ENCODE data around the gene TRIM63. TPM values are rescaled to one million over a fixed set of nuclear protein-coding genes. Genes with fewer than 3 reads are reported as not detected.

The TRIM63 gene
- polyA plus RNA-seq, 1 experiment, result not detected

GRCh38 chr1:26066857-26067256 is 573 bp downstream of the TRIM63 start:
- DNase-seq (ENCODE audit: low read depth, low spot score), result no peak
- CTCF ChIA-PET, result interaction anchor here (1.6 kb wide), 1 partner anchor 350 kb away, joined by 4 read pairs; no protein-coding TSS in a partner anchor
- POLR2A ChIA-PET, result no interaction called here
- no peak overlapping the region for H3K27ac ChIP-seq (ENCODE audit: low read depth, low read length)
- H3K4me3 ChIP-seq (ENCODE audit: low read depth, low read length), result no peak overlapping the region
- no peaks in the 10 kb centered on the region for H3K9me3 ChIP-seq (ENCODE audit: control insufficient read depth, insufficient read depth, low read length)
- TF ChIP-seq, protein P1, sequence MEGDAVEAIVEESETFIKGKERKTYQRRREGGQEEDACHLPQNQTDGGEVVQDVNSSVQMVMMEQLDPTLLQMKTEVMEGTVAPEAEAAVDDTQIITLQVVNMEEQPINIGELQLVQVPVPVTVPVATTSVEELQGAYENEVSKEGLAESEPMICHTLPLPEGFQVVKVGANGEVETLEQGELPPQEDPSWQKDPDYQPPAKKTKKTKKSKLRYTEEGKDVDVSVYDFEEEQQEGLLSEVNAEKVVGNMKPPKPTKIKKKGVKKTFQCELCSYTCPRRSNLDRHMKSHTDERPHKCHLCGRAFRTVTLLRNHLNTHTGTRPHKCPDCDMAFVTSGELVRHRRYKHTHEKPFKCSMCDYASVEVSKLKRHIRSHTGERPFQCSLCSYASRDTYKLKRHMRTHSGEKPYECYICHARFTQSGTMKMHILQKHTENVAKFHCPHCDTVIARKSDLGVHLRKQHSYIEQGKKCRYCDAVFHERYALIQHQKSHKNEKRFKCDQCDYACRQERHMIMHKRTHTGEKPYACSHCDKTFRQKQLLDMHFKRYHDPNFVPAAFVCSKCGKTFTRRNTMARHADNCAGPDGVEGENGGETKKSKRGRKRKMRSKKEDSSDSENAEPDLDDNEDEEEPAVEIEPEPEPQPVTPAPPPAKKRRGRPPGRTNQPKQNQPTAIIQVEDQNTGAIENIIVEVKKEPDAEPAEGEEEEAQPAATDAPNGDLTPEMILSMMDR (IDR thresholded peaks at IDR 0.05; ENCODE audit: low read depth, low read length), result no peak
- peaks cover 47% of the 10 kb centered on the region for H3K27me3 ChIP-seq (ENCODE audit: control insufficient read depth, insufficient read depth, low read length)

DNA sequence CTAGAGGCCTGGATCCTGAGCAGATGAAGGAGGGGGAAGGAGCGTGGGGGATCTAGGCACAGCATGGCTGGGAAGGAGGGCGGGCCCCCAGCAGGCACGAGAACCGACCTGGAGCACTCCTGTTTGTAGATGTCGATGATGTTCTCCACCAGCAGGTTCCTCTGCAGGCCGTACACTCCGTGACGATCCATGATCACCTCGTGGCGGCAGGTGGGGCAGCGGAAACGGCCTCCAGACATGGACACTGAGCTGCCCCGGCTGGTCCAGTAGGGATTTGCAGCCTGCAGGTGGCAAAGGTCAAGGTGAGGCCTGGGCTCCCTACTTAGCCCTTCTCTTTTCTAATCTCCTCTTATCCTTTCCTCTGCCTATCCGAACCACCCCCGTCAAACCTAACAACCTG is 1.3 kb downstream of the TRIM63 start:
- Histone ChIP-seq H3K27ac (ENCODE audit: low read depth, low read length) (no peak overlapping the region), H3K9me3 (ENCODE audit: control insufficient read depth, insufficient read depth, low read length) (no peaks in the 10 kb centered on the region), H3K4me3 (ENCODE audit: low read depth, low read length) (no peak overlapping the region), H3K27me3 (ENCODE audit: control insufficient read depth, insufficient read depth, low read length) (peaks cover 45% of the 10 kb centered on the region)
- ChIA-PET CTCF (interaction anchor here (0.5 kb wide), 1 partner anchor 329 kb away, joined by 5 read pairs; no protein-coding TSS in a partner anchor), POLR2A (no interaction called here)
- no peak for DNase-seq (ENCODE audit: low read depth, low spot score)
- TF ChIP-seq, protein P1 (IDR thresholded peaks at IDR 0.05; ENCODE audit: low read depth, low read length), result no peak

- POLR2A ChIA-PET, result no interaction called here
Measured at GRCh38 chr1:26064553-26064952, 2.9 kb downstream of the TRIM63 start.

DNA sequence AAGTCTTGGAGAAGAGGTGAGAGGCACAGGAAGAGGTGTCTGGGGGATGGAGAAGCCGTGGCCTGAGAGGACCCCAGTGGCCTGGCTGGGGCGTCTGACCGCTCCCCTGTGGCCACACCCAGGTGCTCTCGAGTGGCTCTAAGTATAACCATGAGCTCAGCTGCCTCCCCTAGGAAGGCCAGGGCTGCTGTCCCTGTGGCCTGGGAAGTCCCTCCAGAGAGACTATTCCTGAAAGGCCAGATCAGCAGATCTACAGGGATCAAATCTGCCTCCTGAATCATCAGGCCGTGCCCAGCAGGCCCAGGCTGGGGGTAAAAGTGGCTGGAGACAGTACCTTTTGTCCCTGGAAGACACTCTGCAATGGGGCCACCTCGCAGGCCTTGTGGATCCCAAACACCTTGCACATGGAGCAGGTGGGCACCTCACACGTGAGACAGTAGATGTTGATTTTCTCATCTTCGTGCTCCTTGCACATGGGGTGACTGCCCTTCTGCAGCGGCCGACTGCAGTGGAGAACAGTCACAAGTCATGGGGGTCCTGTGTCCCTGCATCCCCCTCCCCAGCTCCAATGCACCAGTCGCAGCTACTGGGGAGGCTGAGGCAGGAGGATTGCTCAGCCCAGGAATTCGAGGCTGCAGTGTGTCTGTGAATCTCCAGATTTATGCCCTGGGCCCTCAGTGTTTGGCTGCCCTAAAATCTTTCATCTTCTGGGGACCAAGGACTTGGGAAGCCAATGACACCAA is 6.4 kb downstream of the TRIM63 start:
- H3K27me3 ChIP-seq (ENCODE audit: control insufficient read depth, insufficient read depth, low read length), result peaks cover 50% of the 10 kb centered on the region
- CTCF ChIA-PET, result no interaction called here

More at GRCh38 chr1:26064553-26064952, 2.9 kb downstream of the TRIM63 start:
- Histone ChIP-seq H3K9me3 (ENCODE audit: control insufficient read depth, insufficient read depth, low read length) (no peaks in the 10 kb centered on the region), H3K27me3 (ENCODE audit: control insufficient read depth, insufficient read depth, low read length) (peaks cover 52% of the 10 kb centered on the region), H3K4me3 (ENCODE audit: low read depth, low read length) (no peak overlapping the region), H3K27ac (ENCODE audit: low read depth, low read length) (no peak overlapping the region)
- TF ChIP-seq, protein P1 (IDR thresholded peaks at IDR 0.05; ENCODE audit: low read depth, low read length), result no peak
- CTCF ChIA-PET, result interaction anchor here (1.4 kb wide), 1 partner anchor 28 kb away, joined by 3 read pairs; no protein-coding TSS in a partner anchor
- no peak for DNase-seq (ENCODE audit: low read depth, low spot score)

DNA sequence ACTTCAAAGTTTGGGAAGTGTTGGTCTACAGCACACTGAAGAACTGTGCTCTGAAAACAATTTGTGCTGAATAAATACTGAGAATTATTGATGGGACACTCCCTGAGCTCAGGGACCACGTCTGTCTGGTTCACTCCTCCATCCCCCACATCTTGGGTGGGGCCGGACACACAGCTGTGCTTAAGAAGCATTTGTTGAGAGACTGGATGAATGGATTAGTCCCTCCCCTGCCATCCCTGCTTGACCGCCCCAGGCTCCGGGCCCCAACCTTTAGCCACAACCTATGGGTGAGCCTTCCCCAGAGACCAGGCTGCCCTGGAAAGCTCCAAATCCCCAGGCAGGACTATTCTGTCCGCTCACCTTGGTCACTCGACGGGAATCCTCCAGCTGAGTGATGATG is 7.5 kb downstream of the TRIM63 start:
- Histone ChIP-seq H3K9me3 (ENCODE audit: control insufficient read depth, insufficient read depth, low read length) (no peaks in the 10 kb centered on the region), H3K4me3 (ENCODE audit: low read depth, low read length) (no peak overlapping the region), H3K27ac (ENCODE audit: low read depth, low read length) (no peak overlapping the region), H3K27me3 (ENCODE audit: control insufficient read depth, insufficient read depth, low read length) (peaks cover 55% of the 10 kb centered on the region)
- ChIA-PET CTCF (no interaction called here), POLR2A (no interaction called here)
- TF ChIP-seq, protein P1 (IDR thresholded peaks at IDR 0.05; ENCODE audit: low read depth, low read length), result no peak
- no peak for DNase-seq (ENCODE audit: low read depth, low spot score)

More for the DNA sequence above, 6.4 kb downstream of the TRIM63 start:
- TF ChIP-seq, protein P1 (IDR thresholded peaks at IDR 0.05; ENCODE audit: low read depth, low read length), result no peak
- DNase-seq (ENCODE audit: low read depth, low spot score), result no peak
- Histone ChIP-seq H3K27ac (ENCODE audit: low read depth, low read length) (no peak overlapping the region), H3K4me3 (ENCODE audit: low read depth, low read length) (no peak overlapping the region), H3K9me3 (ENCODE audit: control insufficient read depth, insufficient read depth, low read length) (no peaks in the 10 kb centered on the region)
- POLR2A ChIA-PET, result no interaction called here
